SHP77 (cell line): ENCODE measurements around the gene MLXIP.
"Not testable (repeated sequence)": the region's sequence is repeated elsewhere in the genome, so short reads cannot be mapped to it uniquely, and the experiment has no call there.

ENCODE experiments used
- DNase-seq, 2 experiments: peaks; one replicate each; lab custom pipeline; 2025; lab: John Stamatoyannopoulos, UW

The MLXIP gene

DNA sequence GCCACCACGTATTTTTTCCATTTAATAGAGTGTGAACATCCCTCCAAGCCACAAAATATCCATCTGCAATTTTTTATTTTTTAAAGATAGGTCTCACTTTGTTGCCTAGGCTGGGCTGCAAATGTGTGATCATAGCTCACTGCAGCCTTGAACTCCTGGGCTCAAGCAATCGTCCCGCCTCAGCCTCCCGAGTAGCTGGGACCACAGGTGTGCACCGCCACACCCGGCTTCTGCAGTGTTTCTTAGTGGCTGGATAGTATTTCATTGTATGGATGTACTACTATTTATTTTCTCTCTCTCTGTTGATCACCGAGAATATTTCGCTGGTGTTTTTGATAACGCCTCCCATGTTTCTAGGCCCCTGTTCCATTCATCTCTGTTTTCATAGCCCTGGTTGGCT is 17.5 kb downstream of the MLXIP start:
- no peak for DNase-seq

DNA sequence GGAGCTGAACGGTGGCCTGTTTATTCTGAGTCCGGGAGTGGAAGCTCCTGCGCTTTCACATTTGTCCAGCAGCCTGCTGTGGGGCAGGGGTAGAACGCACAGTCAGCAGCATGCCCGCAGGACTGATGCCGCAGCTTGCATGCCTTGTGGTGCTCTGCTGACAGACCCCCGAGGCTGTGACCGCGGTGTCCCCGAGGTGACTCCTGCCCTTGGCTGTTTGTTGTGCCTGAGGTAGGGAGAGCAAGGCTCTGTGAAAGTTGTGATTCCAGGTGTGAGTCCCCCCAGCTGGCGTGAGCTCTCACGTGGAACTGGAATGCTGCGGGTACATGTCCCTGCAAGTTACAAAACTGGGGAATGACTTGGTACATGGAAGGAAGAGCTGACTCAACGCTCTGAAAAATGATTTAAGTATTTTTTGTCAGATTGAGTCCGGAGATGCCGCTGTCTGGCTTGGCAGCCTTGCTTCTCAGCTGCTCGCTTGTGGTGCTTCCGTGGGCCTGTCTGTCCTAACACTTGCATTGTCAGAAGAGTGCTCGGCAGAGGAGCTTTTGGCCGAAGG is 18.1 kb downstream of the MLXIP start:
- DNase-seq, result no peak

DNA sequence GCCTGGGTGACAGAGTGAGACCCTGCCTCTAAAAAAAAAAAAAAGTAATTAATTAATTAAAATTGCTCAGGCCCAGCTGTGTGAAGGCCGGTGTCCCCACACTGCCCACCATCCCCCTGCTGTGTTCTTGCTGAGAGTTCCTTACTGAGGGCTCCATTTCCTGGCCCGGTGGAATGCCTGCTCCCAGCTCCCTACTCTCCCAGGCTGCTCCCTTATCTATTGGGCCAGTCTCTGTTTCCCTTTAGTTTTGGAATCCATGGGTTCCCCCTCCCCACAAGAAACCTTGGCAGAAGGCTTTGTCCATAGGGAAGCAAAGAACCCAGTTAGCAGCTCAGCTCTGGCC is 19.0 kb downstream of the MLXIP start:
- no peak for DNase-seq

DNA sequence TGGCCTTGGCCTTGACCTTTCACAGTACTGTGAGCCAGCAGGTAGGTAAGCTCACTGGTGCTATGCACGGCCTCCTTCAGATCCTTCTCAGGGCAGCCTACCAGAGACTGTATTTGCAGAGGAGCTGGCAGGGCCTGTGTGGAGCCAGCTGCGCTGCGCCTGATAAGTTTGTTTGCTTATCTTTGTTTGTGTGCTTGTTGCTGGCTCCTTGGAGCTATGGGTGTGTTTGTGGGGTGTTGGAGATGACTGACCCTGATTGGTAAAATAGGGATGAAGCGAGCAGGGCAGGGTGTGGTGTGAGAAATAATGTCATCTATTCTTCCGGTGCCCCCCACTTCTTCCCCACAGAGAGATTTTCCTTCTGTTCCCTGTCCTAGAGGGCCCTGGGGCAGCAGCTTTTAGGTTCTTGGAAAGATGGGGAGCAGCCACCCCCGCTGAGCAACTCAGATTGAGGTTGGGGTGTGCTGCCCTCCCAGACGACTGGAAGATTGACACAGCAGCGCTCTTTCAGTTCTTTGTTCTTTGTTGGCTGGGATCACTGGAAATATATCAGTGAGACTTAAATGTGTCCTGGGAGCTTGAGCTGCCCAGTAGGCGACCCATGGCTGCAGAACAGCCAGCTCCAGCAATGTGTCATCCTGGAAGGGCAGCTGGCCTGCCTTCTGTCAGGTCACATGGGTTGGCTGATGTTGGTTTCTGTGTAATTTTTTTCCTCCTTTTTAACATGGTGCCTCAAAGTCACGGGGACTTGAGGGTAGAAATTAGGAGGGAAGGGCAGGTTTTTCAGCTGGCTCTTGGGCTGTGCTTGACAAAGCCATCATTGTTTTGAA is 19.6 kb downstream of the MLXIP start:
- peak; percentile 33 to 48 for DNase-seq

DNA sequence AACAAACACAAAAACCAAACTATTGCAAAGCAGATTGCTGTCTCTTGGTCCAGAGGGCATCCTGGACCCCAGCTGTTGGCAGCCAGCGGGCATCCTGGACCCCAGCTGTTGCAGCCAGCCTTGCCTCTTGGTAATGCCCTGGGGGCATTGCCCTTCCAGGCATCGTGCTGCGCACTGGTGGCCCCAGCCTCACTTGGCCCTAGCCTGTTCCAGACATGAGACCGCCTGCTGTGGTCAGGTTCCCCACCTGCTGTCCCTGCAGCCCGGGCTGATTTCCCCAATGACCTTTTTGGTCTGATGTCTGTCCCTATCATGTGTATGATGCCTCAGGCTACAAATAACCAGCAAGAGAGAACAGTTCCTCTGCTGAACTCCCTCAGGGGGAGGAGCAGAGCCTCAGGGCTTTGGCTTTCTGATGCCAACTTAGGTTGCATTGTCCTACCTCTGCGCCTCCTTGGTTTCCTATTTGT is 20.8 kb downstream of the MLXIP start:
- DNase-seq, result no peak

DNA sequence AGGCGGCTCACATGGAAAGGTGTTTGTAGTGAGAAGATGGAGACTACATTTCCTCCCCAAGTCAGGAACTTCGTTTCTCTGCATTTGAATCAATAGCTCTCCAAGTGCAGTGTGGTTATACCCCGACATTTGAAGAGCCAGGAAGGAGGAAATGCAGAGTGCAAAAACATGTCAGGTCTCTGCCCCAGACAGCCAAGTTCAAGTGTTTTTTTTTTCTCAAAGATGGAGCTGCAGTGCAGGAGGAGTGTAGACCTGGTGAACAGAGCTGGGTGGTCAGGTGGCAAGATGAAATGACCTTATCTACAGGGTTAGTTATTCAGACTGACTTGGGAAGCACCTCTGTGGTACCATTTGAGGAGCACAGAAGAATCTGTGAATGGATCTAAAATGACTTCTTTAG is 21.3 kb downstream of the MLXIP start:
- no peak for DNase-seq

DNA sequence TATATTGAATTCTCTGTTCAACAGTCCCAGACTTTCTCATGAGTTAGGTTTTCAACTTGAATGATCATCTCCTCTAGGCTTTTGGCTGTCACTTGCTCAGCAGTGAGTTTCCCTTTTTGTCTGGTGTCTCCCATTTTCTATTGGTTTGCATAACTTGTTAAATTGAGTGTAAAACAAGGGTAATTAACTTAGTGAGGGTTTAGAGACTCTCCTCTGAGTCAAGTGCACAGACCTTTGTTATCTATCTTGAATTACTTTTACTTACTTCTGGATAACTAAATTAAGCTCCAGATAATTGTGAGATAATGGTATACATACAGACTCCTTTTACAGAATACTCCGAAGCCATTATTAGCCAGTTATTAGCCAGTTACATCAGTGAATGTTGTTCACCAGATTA is 22.0 kb downstream of the MLXIP start:
- DNase-seq, result no peak

DNA sequence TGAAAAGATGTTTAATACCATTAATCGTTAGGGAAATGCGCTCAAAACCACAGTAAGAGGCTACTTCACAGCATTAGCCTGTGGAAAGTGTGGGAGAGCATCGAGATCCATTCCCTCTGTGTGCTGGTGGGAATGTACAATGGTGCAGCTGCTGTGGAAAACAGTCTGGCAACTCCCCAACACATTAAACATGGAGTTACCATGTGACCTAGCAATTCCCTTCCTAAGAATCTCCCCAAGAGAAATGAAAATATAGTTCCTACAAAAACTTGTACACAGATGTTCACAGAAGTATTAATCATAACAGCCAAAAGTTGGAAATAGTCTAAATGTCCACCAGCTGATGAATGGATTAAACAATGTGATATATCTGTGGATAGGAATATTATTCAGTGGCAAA is 23.8 kb downstream of the MLXIP start:
- DNase-seq, result no peak

DNA sequence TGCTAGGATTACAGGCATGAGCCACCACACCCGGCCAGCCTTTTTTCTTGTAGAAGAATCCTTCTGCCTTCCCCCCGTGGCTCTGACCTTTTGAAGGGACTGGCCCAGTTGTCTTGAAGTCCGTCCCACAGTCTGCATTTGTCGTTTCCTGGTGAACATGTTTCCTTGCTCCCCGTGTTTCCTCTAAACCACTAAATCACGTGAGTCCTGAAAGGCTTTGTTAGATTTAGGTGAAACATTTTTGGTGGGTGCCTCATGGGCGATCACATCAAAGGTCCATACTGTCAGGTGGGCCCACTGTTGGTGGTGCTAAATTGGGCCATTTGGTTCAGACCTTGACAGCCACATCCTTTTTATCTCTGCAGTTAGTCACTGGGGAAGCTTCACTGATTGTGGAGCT is 26.3 kb downstream of the MLXIP start:
- DNase-seq, result no peak

DNA sequence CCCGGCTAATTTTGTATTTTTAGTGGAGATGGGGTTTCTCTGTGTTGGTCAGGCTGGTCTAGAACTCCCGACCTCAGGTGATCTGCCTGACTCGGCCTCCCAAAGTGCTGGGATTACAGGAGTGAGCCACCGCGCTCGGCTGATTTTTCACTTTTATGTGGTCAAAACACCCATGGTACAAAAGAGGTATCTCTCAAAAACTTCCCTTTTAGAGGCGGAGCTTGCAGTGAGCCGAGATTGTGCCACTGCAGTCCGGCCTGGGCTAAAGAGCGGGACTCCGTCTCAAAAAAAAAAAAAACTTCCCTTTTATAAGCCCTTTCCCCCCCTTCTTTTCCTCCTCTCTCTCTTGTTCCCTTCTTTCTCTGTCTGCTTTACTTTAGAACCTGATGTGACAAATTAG is 26.9 kb downstream of the MLXIP start:
- not testable (repeated sequence) for DNase-seq

DNA sequence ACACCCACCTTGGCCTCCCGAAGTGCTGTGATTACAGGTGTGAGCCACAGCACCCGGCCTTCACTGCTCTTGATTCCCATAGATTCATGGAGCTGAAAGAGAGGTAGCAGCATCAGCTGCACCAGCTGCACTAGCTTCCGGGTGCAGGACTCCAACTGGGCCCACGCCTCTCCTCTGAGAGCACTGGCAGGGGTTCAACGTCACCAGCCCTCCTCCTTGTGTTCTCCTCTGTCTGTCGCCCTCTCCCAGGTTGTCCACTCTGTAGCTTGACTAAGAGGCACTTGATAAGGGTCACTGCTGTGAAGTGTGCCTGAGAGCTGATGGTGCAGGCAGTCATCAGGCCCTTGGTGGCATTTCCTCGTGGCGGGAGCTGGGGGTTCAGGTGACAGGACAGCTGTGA is 28.3 kb downstream of the MLXIP start:
- DNase-seq, result peak; percentile 56 to 62

DNA sequence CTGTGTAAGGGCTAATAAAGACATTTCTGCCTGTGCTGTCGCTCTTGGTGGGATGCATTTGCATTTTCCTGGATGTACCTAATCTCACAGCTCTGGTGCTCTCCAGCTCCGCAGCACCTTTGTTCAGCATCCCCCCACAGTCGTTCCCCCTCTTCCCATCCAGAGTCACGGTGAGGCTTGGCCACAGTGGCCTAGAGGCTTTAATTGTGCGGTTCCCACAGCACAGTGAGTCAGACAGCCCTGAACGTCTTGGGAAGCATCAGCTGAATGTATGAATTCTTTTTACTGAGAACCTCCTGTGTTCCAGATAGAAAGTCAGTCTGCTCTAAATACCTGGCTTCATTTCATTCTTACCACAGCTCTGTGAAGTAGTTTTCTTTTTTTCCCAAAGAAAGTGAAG is 28.7 kb downstream of the MLXIP start:
- DNase-seq, result no peak

DNA sequence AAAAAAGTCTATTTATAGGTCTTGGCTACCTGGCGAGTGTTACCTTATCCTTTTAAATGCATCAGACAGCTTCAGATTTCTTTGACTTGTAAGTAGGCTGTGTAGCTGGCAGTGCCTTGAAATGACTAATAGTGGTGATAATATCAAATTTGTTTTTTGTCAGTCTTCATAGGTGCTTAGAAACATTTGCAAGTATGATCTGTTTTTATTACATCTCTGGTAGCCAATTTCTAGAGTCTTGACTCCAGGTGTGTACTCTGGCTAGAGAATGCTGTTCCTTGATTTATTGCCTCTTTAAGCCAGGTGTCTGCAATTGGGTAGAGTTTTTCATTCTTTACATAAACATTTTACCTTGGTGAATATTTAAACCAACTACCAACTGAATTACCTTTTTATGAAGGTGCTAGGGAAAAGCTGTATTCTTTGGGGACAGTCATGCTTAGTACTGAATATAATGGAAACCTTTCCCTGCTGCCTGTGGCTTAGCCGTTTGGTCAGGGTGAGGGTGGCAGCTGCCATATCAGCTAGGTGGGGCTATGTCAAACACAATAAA is 32.6 kb downstream of the MLXIP start:
- DNase-seq, result peak in 1 of 2 experiments; percentile 35

DNA sequence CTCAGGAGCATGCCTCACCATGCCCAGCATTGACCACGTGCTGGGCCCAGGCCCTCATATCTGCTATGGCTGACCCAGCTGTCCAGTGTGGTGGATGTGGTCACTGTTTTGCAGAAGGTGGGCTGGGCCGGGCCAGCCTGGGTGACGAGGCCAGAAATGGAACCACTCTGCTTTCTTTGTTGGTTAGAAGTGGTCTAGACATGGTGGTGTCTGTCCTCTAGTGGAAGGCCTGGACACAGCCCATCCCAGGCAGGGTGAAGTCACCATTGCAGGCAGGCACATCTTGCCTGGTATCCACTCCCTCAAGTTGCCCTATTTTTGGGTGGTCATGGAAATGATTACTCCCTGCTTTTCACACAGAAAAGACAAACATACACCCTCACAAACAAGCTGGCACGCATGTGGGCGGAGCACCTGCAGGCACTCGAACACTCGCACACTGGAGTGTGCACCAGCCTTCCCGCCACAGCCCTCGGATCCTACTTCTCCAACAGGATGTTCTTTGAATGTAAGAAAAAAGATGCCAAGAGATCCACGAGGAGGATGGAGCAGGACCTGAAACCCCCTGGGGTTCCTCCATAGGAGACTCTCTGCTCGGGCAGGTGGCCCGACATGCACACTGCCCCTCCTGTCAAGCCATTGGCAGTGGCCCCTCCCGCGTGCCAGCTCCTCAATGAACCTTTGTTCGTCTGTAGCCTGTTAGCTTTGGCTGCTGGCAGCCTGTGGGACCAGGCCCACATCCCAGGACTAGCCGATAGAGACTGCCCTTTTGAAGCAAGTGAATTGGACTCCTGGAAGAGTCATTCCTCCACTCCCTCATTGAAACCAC is 38.4 kb downstream of the MLXIP start:
- no peak for DNase-seq

DNA sequence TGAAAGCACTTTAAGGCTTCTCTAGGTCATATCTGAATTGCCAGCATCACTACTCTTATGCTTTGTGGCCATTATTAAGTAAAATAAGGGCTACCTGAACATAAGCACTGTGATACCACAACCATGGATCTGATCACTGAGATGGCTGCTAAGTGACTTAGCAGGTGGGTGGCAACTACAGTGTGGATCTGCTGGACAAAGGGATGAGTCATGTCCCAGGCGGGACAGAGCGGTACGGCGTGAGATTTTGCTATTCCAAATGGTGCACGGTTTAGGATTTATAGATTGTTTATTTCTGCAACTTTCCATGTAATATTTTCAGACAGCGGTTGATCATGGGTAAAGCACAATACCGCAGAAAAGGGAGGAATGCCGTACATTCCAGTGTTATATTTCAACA is 39.4 kb downstream of the MLXIP start:
- no peak for DNase-seq

DNA sequence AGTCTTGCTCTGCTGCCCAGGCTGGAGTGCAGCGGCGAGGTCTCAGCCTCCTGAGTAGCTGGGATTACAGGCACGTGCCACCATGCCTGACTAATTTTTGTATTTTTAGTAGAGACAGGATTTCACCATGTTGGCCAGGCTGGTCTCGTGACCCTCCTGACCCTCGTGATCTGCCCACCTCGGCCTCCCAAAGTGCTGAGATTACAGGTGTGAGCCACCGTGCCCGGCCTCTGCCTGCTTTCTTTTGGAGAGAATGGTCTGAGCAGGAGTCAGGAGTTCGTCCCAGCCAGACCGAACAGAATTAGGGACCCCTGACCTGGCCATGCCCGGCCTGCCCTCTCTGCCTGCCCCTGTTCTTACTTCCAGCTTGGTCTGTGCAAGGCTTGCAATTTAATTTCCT is 42.8 kb downstream of the MLXIP start:
- not testable (repeated sequence) for DNase-seq

DNA sequence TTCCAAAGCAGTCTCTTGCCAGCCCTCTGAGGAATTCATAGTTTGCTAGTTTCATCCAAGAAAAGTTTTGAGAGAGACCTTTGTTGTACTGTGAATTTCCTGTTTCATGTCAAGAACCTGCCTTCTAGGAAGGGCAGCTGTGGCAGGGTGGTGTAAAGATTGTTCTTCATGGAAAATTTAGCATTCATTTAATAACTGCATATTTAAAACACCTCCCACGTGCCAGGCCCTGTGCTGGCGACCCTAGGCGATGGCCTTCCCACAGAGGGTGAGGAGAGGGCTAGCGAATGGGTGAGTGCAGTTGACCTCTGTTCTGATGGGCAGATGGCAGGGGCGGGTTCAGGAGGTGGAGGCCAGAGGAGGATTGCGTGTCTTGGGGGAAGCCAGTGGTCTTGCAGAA is 43.2 kb downstream of the MLXIP start:
- no peak for DNase-seq

DNA sequence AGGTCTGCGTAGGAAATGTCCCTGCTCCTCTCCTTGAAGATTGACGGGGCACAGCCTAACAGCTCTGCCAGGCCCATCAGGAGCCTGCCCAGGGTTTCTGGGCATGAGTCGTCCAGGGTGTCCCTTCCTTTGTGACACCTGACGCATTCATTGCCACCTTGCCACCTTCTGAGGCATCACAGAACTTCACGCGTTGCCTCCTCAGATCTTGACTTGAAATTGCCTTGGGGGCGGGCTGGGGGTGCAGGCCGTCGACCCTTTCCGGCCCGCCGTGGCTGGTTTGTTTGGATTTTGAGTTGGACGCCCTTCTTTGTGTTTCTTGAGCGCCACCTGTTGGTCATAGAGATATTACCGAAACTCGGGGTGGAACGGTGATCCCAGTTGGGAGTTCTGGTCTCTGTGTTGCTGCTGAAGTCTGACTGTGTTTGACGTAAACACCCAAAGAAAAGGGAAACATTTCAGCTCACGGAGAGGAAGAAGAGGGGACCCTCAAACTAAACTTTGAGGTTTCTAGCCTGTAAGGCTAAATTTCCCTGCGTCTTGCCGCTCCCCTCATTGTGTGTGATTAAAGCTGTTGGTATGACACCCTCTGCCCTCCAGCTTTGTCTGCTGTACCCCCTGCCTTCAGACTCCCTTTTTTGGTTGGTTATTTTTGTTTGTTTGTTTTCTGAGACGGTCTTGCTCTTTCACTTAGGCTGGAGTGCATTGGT is 44.6 kb downstream of the MLXIP start:
- DNase-seq, result peak; percentile 71 to 76

DNA sequence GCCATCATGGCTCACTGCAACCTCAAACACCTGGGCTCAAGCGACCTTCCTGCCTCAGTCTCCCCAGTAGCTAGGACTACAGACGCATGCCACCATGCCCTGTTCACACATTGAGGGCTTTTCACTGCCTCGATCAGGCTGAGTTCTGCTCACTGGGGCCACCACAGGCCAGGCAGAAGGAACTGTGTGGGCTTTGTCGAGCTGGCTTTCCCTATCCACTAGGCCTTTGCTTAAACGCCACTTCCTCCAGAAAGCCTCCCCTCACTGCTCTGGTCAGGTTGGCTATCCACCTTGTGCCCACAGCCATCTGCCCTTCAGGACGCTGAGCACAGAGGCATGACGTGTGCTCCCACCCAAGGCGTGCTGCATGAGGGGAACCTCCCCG is 45.2 kb downstream of the MLXIP start:
- no peak for DNase-seq

DNA sequence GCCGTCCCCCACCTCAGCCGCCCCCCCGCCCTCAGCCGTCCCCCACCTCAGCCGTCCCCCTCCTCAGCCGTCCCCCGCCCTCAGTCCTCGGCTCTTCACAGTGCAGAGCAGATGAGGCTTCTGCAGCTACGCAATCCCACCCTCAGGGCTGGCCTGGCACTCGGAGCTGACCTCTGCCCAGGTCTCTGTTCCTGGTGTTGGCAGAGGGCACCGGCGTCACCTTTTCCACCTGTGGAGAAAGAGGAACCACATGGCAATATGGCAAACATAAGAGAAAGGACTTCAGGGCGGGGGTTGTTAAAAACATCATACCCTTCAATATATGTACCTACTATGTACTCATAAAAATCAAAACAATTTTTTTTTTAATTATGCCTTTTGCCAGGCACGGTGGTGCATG is 45.8 kb downstream of the MLXIP start:
- no peak for DNase-seq

DNA sequence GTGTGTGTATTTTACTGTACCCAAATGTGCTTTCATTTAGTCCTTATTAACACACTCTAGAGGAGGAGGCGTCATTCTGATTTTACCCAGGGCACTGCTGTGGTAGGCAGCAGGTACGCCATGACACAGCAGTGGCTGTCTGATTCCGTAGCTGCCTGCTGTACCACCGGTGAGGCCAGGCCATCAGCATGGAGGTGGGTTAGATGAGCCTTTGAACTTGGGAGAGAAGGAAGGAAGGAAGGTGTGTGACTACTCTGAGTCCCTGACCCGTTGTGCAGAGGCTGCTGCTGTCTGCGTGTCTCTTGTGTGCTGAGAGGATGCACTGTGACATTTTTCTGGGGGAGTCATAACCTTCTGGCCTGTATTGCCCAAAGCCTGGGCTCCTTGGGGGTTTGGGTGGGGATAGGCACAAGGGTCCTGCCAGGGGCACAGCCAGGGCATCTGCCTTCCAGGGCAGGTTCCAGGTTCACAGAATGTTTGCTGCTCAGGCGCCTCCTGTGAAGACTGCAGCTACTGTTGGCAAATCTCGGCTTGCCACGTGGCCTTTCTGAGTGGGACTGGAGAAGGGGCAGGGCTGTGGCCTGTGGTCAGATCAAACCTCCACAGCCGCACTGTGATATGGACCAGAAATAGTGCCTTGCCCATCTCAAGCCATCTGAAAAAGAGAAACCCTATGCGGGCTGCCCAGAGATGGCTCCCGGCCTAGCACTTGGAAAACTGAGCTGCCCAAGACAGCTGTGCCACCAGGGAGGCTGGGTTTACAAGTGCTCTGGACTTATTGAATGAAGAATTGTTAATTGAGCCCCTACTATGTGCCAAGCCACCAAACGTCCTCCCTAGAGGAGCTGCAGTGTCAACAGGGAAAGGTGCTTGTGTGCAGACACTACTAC is 47.1 kb downstream of the MLXIP start:
- no peak for DNase-seq
